ENCODE results near the gene HIP1R. TPM values are rescaled to one million over a fixed set of nuclear protein-coding genes. Genes with fewer than 3 reads are reported as not detected.

Gene HIP1R
- total RNA-seq, 1 experiment from 2014 or later = 234 TPM

- no peaks in the 10 kb centered on the region for H3K9me3 Mint-ChIP-seq (ENCODE audit: low read depth, unreplicated experiment)
- peaks cover 81% of the 10 kb centered on the region for H3K36me3 Mint-ChIP-seq (ENCODE audit: insufficient read depth, unreplicated experiment)
- TF ChIP-seq, protein P1, sequence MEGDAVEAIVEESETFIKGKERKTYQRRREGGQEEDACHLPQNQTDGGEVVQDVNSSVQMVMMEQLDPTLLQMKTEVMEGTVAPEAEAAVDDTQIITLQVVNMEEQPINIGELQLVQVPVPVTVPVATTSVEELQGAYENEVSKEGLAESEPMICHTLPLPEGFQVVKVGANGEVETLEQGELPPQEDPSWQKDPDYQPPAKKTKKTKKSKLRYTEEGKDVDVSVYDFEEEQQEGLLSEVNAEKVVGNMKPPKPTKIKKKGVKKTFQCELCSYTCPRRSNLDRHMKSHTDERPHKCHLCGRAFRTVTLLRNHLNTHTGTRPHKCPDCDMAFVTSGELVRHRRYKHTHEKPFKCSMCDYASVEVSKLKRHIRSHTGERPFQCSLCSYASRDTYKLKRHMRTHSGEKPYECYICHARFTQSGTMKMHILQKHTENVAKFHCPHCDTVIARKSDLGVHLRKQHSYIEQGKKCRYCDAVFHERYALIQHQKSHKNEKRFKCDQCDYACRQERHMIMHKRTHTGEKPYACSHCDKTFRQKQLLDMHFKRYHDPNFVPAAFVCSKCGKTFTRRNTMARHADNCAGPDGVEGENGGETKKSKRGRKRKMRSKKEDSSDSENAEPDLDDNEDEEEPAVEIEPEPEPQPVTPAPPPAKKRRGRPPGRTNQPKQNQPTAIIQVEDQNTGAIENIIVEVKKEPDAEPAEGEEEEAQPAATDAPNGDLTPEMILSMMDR (IDR thresholded peaks at IDR 0.05; ENCODE audit: unreplicated experiment) = no peak
- no peak overlapping the region for H3K4me3 Mint-ChIP-seq (ENCODE audit: low read depth, unreplicated experiment)
- intact Hi-C loops (cut with micrococcal nuclease; ENCODE audit: unreplicated experiment) = no loop called here
- no TSS peak for BruUV-seq (replicated peaks)
- CTCF ChIA-PET = no interaction called here
- no peaks in the 10 kb centered on the region for H3K27me3 Mint-ChIP-seq (ENCODE audit: unreplicated experiment)
- H3K27ac Mint-ChIP-seq (ENCODE audit: unreplicated experiment) = no peak overlapping the region
- no peak for DNase-seq
- no peaks in the 10 kb centered on the region for H3K4me1 Mint-ChIP-seq (ENCODE audit: low read depth, unreplicated experiment)
Observed at GRCh38 chr12:122851820-122852219, 16.6 kb downstream of the HIP1R start.

GRCh38 chr12:122852336-122853275 is 17.3 kb downstream of the HIP1R start:
- H3K4me1 Mint-ChIP-seq (ENCODE audit: low read depth, unreplicated experiment) = no peaks in the 10 kb centered on the region
- no peaks in the 10 kb centered on the region for H3K27me3 Mint-ChIP-seq (ENCODE audit: unreplicated experiment)
- CTCF ChIA-PET = no interaction called here
- no peaks in the 10 kb centered on the region for H3K9me3 Mint-ChIP-seq (ENCODE audit: low read depth, unreplicated experiment)
- intact Hi-C loops (cut with micrococcal nuclease; ENCODE audit: unreplicated experiment) = no loop called here
- no TSS peak for BruUV-seq (replicated peaks)
- no peak overlapping the region for H3K4me3 Mint-ChIP-seq (ENCODE audit: low read depth, unreplicated experiment)
- H3K27ac Mint-ChIP-seq (ENCODE audit: unreplicated experiment) = no peak overlapping the region
- H3K36me3 Mint-ChIP-seq (ENCODE audit: insufficient read depth, unreplicated experiment) = peaks cover 82% of the 10 kb centered on the region
- TF ChIP-seq, protein P1 (IDR thresholded peaks at IDR 0.05; ENCODE audit: unreplicated experiment) = no peak
- DNase-seq = no peak

DNA sequence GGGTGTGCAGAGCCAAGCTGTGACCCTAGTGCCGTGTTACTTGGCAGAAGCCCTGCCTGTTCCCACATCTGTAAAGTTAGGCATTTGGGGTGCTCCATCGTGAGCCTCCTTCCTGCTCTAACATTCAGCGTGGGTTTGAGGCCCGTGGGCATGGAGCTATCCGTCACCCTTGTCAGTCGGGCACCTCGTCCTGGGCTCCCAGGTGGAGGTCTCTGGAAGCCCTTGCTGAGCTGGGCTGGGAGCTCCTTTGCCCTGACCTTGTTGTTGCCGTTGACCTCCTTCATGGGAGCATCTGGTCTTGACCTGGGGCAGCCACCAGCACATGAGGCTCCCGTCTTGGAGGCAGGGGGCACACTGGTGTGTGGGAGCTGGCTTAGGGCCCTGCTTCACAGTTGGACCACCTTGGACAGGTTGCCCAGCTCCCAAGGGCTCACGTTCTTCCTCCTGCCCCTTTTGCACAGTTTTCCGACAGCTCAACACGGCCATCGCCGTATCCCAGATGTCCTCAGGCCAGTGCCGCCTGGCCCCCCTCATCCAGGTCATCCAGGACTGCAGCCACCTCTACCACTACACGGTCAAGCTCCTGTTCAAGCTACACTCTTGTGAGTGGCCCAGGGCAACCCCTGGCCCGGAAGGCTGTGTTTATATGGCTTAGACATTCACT is 18.5 kb downstream of the HIP1R start:
- intact Hi-C loops (cut with micrococcal nuclease; ENCODE audit: unreplicated experiment) = no loop called here

DNA sequence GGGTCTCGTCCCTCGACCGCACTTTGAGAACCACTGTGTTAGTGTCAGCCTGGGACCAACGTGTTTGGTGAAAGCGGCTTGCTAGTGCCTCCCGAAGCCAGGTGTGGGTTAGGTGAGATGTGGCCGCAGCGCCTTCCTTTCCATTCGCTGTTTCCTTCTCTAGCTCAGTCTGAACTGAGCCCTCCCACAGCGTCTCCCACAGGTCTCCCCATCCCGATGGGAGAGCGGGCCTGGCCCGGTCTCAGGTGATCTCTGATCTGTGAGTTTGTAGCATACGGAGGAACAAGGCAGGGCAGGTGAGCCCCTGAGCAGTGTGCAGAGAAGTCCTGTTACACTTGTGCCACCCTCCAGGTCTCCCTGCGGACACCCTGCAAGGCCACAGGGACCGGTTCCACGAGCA is 19.3 kb downstream of the HIP1R start:
- no peak overlapping the region for H3K27ac Mint-ChIP-seq (ENCODE audit: unreplicated experiment)
- H3K27me3 Mint-ChIP-seq (ENCODE audit: unreplicated experiment) = no peaks in the 10 kb centered on the region
- peaks cover 87% of the 10 kb centered on the region for H3K36me3 Mint-ChIP-seq (ENCODE audit: insufficient read depth, unreplicated experiment)
- CTCF ChIA-PET = interaction anchor here (0.7 kb wide), 1 partner anchor 20 kb away, joined by 5 read pairs; no protein-coding TSS in a partner anchor
- no peaks in the 10 kb centered on the region for H3K9me3 Mint-ChIP-seq (ENCODE audit: low read depth, unreplicated experiment)
- no TSS peak for BruUV-seq (replicated peaks)
- DNase-seq = no peak
- no peaks in the 10 kb centered on the region for H3K4me1 Mint-ChIP-seq (ENCODE audit: low read depth, unreplicated experiment)
- TF ChIP-seq, protein P1 (IDR thresholded peaks at IDR 0.05; ENCODE audit: unreplicated experiment) = no peak
- H3K4me3 Mint-ChIP-seq (ENCODE audit: low read depth, unreplicated experiment) = no peak overlapping the region
- intact Hi-C loops (cut with micrococcal nuclease; ENCODE audit: unreplicated experiment) = no loop called here

More for the DNA sequence above, 18.5 kb downstream of the HIP1R start:
- H3K36me3 Mint-ChIP-seq (ENCODE audit: insufficient read depth, unreplicated experiment) = peaks cover 84% of the 10 kb centered on the region
- CTCF ChIA-PET = interaction anchor here (0.6 to 0.8 kb wide), 2 partner anchors 51 to 437 kb away, joined by 4 read pairs; no protein-coding TSS in a partner anchor
- TF ChIP-seq, protein P1 (IDR thresholded peaks at IDR 0.05; ENCODE audit: unreplicated experiment) = no peak
- H3K27ac Mint-ChIP-seq (ENCODE audit: unreplicated experiment) = peak overlapping the region; percentile 7
- H3K27me3 Mint-ChIP-seq (ENCODE audit: unreplicated experiment) = no peaks in the 10 kb centered on the region
- BruUV-seq (replicated peaks) = no TSS peak
- H3K4me3 Mint-ChIP-seq (ENCODE audit: low read depth, unreplicated experiment) = no peak overlapping the region
- no peaks in the 10 kb centered on the region for H3K9me3 Mint-ChIP-seq (ENCODE audit: low read depth, unreplicated experiment)
- no peak for DNase-seq
- no peaks in the 10 kb centered on the region for H3K4me1 Mint-ChIP-seq (ENCODE audit: low read depth, unreplicated experiment)

All from Calu3 (cell line).